H1 (cell line): ENCODE measurements around the gene DOCK6. TPM values are rescaled to one million over a fixed set of nuclear protein-coding genes. Genes with fewer than 3 reads are reported as not detected.

Experiments used
- E2F6 ChIP-seq: IDR thresholded peaks from 2 replicates; pipeline ENCODE4 v1.6.1; 2012; ENCODE audit warnings: inconsistent platforms
- polyA plus RNA-seq, 7 experiments: library from polyadenylated mRNA; depleted of rRNA in 3 of 7; stranded (reverse) in 5 of 7; unstranded in 2 of 7; fragments of >200 nt in 5 of 7; fragments of 200-250 nt in 2 of 7; gene quantifications; 1 replicate in 5 of 7; 2 replicates in 1 of 7; 4 replicates in 1 of 7; pipeline versions ENCODE4 v1.2.1 to v1.2.3, GENCODE V29; 2011 to 2013; ENCODE audit warnings: missing spikeins in 2 of 7, mixed read lengths in 2 of 7
- total RNA-seq: library from RNA; stranded (reverse); fragmentation: NEBNext Ultra II Directional; extraction: Animal tissue kit (Norgen Biotek cat#: 25700); gene quantifications from 2 replicates; pipeline ENCODE4 v1.2.1, GENCODE V29; 2021

Gene DOCK6
- total and polyA plus RNA-seq, 2 of the 8 experiments (the other 6 are each of a cell fraction or from before 2014, with no cell fraction given): 25.5 to 54.7 TPM

GRCh38 chr19:11293433-11294389 lies 31.4 kb upstream of the DOCK6 start (continued):
- TF ChIP-seq E2F6: no peak
- TF ChIP-seq, all 59 proteins: peak for 12
